HepG2 (cell line): ENCODE results near the gene NLRC5. TPM values are rescaled to one million over a fixed set of nuclear protein-coding genes. Genes with fewer than 3 reads are reported as not detected.

ENCODE experiments used
- AHR ChIP-seq: IDR thresholded peaks from 2 replicates; pipeline ENCODE4 v1.6.1; 2018; ENCODE audit warnings: missing genetic modification reagents, missing compliant biosample characterization
- ATF1 ChIP-seq: IDR thresholded peaks from 2 replicates; pipeline ENCODE4 v1.6.1; 2016; ENCODE audit warnings: mild to moderate bottlenecking, control low read depth
- EEA1 ChIP-seq: sonication (generic); formaldehyde crosslinking; IDR thresholded peaks from 2 replicates; pipeline ENCODE4 v1.5.1; 2020; ENCODE audit warnings: mild to moderate bottlenecking, missing genetic modification reagents, borderline replicate concordance
- NR1H2 ChIP-seq: sonication (generic); formaldehyde crosslinking; IDR thresholded peaks from 2 replicates; pipeline ENCODE4 v1.8.1; 2022; ENCODE audit warnings: low read depth, missing genetic modification reagents, borderline replicate concordance
- NR3C1 ChIP-seq: sonication (generic); formaldehyde crosslinking; IDR thresholded peaks from 2 replicates; pipeline ENCODE4 v1.4.0; 2020; ENCODE audit warnings: missing genetic modification reagents
- RARA ChIP-seq: IDR thresholded peaks from 2 replicates; pipeline ENCODE4 v1.6.1; 2016; ENCODE audit warnings: missing genetic modification reagents, missing compliant biosample characterization
- STAG1 ChIP-seq: sonication (generic); formaldehyde crosslinking; IDR thresholded peaks from 2 replicates; pipeline ENCODE4 v1.4.0; 2020; ENCODE audit warnings: missing genetic modification reagents
- ZFYVE20 ChIP-seq: sonication (generic); formaldehyde crosslinking; IDR thresholded peaks from 2 replicates; pipeline ENCODE4 v1.8.0; 2023; ENCODE audit warnings: low read depth, mild to moderate bottlenecking, moderate library complexity, missing genetic modification reagents, borderline replicate concordance
- ZNF180 ChIP-seq: sonication (generic); formaldehyde crosslinking; IDR thresholded peaks from 2 replicates; pipeline ENCODE4 v1.4.0; 2020; ENCODE audit warnings: low read depth, missing genetic modification reagents, borderline replicate concordance
- ZNF430 ChIP-seq: sonication (generic); formaldehyde crosslinking; IDR thresholded peaks from 2 replicates; pipeline ENCODE4 v1.9.0; 2021; ENCODE audit warnings: mild to moderate bottlenecking, missing genetic modification reagents
- ZNF510 ChIP-seq: sonication (generic); formaldehyde crosslinking; IDR thresholded peaks from 2 replicates; pipeline ENCODE4 v1.4.0; 2020; ENCODE audit warnings: low read depth, mild to moderate bottlenecking, missing genetic modification reagents
- ZNF879 ChIP-seq: sonication (generic); formaldehyde crosslinking; IDR thresholded peaks from 2 replicates; pipeline ENCODE4 v1.8.1; 2023; ENCODE audit warnings: missing genetic modification reagents
- polyA plus RNA-seq, 8 experiments: library from polyadenylated mRNA; depleted of rRNA in 3 of 8; stranded (reverse) in 7 of 8; unstranded in 1 of 8; fragments of >200 nt; fragmentation: Illumina TruSeq in 4 of 8; extraction: Trizol in 4 of 8; gene quantifications; 2 replicates each; pipeline versions ENCODE4 v1.2.1 to v1.2.3, GENCODE V29; 2011 to 2016; ENCODE audit warnings: low read depth in 4 of 8, missing spikeins in 1 of 8, mixed read lengths in 1 of 8; ENCODE audit not compliant: insufficient read depth in 1 of 8
- total RNA-seq, 5 experiments: library from RNA; depleted of rRNA; stranded (reverse); fragments of >200 nt; fragmentation: Illumina TruSeq; extraction: Trizol; gene quantifications; 2 replicates each; pipeline ENCODE4 v1.2.3, GENCODE V29; 2016; ENCODE audit warnings: low read depth in 1 of 5
- TF ChIP-seq, protein P1 (sequence below): sonication (generic); formaldehyde crosslinking; conservative IDR thresholded peaks from 2 replicates; pipeline ENCODE4 v1.5.0; 2020; ENCODE audit warnings: missing genetic modification reagents
- TF ChIP-seq, protein P2 (sequence below): sonication (generic); formaldehyde crosslinking; IDR thresholded peaks from 2 replicates; pipeline ENCODE4 v1.4.0; 2020; ENCODE audit warnings: missing genetic modification reagents
- TF ChIP-seq, protein P3 (sequence below): sonication (generic); formaldehyde crosslinking; IDR thresholded peaks from 2 replicates; pipeline ENCODE4 v1.4.0; 2020; ENCODE audit warnings: missing genetic modification reagents, mild to moderate bottlenecking, borderline replicate concordance
- TF ChIP-seq, protein P4 (sequence below): sonication (generic); formaldehyde crosslinking; IDR thresholded peaks from 2 replicates; pipeline ENCODE4 v1.4.0; 2020; ENCODE audit warnings: missing genetic modification reagents
- TF ChIP-seq, protein P5 (sequence below): sonication (generic); formaldehyde crosslinking; IDR thresholded peaks from 2 replicates; pipeline ENCODE4 v1.4.0; 2020; ENCODE audit warnings: missing genetic modification reagents, borderline replicate concordance
- TF ChIP-seq, protein P6 (sequence below): fragments of 450-650 bp; IDR thresholded peaks from 2 replicates; pipeline ENCODE4 v1.6.1; 2017
- TF ChIP-seq, protein P7 (sequence below): sonication (generic); formaldehyde crosslinking; IDR thresholded peaks from 2 replicates; pipeline ENCODE4 v1.4.0; 2020; ENCODE audit warnings: missing genetic modification reagents
- TF ChIP-seq, protein P8 (sequence below): sonication (generic); formaldehyde crosslinking; IDR thresholded peaks from 2 replicates; pipeline ENCODE4 v1.5.1; 2020; ENCODE audit warnings: missing genetic modification reagents, mild to moderate bottlenecking, borderline replicate concordance

Gene NLRC5
- total and polyA plus RNA-seq, 2 of the 13 experiments (the other 11 are each of a cell fraction or from before 2014, with no cell fraction given): 6.3 to 12.7 TPM

DNA sequence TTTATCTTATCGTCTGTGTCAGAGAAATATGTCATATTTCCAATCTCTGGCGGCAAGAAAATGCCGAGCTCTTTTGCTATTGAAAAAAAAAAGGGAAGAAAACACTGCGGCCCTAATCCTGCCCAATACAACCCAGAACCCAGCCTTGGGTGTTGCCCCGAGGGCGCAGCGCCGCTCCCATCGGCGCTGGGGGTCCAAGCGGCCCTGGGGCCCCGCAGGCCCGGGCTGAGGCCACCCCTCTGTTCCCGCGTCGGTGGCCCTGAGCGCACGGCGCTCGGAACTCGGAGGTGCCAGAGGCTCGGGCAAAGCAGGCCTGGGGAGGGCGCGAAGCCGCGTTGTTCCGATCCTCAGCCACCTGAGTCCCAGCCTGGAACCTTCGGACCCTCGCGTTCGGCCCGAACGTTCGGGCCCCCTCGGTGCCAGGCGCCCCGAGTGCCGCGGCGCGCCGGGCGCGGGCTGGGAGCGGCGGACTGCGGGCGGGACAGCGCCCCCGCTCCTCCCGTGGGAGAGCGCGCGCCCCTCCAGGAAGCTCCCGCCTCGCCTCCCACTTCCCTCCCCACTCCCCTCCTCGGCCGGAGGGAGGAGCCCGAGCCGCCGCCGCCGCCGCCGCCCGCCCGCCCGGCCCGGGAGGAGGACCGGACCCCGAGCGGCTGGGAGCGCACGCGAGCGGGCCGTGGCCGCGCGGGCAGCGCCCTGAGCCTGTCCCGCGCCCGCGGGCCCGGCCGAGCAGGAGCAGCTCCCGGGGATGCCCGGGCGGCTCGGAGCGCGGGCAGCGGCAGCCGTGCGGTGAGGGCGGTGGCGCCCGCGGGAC lies 102.8 kb downstream of the NLRC5 start, which contains the start of gene CPNE2 (continued):
- TF ChIP-seq ZFYVE20 (0 out of 2 replicates have a peak, but pooled peaks have one; percentile 44), ATF1 (CRISPR knock-in tag) (no peak), NR1H2 (no peak), STAG1 (no peak), ZNF180 (CRISPR knock-in tag) (no peak), ZNF430 (no peak), ZNF879 (CRISPR knock-in tag) (no peak), ZNF510 (no peak), RARA (CRISPR knock-in tag) (no peak), NR3C1 (CRISPR knock-in tag) (no peak), AHR (CRISPR knock-in tag) (no peak), EEA1 (CRISPR knock-in tag) (no peak)
- TF ChIP-seq, protein P1, sequence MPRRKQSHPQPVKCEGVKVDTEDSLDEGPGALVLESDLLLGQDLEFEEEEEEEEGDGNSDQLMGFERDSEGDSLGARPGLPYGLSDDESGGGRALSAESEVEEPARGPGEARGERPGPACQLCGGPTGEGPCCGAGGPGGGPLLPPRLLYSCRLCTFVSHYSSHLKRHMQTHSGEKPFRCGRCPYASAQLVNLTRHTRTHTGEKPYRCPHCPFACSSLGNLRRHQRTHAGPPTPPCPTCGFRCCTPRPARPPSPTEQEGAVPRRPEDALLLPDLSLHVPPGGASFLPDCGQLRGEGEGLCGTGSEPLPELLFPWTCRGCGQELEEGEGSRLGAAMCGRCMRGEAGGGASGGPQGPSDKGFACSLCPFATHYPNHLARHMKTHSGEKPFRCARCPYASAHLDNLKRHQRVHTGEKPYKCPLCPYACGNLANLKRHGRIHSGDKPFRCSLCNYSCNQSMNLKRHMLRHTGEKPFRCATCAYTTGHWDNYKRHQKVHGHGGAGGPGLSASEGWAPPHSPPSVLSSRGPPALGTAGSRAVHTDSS: no peak
- TF ChIP-seq, protein P2, sequence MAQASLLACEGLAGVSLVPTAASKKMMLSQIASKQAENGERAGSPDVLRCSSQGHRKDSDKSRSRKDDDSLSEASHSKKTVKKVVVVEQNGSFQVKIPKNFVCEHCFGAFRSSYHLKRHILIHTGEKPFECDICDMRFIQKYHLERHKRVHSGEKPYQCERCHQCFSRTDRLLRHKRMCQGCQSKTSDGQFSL (CRISPR knock-in tag): 0 out of 2 replicates have a peak, but pooled peaks have one; percentile 39
- TF ChIP-seq, protein P3, sequence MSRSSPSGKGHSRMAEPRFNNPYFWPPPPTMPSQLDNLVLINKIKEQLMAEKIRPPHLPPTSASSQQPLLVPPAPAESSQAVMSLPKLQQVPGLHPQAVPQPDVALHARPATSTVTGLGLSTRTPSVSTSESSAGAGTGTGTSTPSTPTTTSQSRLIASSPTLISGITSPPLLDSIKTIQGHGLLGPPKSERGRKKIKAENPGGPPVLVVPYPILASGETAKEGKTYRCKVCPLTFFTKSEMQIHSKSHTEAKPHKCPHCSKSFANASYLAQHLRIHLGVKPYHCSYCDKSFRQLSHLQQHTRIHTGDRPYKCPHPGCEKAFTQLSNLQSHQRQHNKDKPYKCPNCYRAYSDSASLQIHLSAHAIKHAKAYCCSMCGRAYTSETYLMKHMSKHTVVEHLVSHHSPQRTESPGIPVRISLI: no peak
- TF ChIP-seq, protein P4, sequence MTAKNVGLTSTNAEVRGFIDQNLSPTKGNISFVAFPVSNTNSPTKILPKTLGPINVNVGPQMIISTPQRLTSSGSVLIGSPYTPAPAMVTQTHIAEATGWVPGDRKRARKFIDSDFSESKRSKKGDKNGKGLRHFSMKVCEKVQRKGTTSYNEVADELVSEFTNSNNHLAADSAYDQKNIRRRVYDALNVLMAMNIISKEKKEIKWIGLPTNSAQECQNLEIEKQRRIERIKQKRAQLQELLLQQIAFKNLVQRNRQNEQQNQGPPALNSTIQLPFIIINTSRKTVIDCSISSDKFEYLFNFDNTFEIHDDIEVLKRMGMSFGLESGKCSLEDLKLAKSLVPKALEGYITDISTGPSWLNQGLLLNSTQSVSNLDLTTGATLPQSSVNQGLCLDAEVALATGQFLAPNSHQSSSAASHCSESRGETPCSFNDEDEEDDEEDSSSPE (CRISPR knock-in tag): no peak
- TF ChIP-seq, protein P5, sequence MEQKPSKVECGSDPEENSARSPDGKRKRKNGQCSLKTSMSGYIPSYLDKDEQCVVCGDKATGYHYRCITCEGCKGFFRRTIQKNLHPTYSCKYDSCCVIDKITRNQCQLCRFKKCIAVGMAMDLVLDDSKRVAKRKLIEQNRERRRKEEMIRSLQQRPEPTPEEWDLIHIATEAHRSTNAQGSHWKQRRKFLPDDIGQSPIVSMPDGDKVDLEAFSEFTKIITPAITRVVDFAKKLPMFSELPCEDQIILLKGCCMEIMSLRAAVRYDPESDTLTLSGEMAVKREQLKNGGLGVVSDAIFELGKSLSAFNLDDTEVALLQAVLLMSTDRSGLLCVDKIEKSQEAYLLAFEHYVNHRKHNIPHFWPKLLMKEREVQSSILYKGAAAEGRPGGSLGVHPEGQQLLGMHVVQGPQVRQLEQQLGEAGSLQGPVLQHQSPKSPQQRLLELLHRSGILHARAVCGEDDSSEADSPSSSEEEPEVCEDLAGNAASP (CRISPR knock-in tag): no peak
- TF ChIP-seq, protein P6, sequence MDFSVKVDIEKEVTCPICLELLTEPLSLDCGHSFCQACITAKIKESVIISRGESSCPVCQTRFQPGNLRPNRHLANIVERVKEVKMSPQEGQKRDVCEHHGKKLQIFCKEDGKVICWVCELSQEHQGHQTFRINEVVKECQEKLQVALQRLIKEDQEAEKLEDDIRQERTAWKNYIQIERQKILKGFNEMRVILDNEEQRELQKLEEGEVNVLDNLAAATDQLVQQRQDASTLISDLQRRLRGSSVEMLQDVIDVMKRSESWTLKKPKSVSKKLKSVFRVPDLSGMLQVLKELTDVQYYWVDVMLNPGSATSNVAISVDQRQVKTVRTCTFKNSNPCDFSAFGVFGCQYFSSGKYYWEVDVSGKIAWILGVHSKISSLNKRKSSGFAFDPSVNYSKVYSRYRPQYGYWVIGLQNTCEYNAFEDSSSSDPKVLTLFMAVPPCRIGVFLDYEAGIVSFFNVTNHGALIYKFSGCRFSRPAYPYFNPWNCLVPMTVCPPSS: no peak
- TF ChIP-seq, protein P7, sequence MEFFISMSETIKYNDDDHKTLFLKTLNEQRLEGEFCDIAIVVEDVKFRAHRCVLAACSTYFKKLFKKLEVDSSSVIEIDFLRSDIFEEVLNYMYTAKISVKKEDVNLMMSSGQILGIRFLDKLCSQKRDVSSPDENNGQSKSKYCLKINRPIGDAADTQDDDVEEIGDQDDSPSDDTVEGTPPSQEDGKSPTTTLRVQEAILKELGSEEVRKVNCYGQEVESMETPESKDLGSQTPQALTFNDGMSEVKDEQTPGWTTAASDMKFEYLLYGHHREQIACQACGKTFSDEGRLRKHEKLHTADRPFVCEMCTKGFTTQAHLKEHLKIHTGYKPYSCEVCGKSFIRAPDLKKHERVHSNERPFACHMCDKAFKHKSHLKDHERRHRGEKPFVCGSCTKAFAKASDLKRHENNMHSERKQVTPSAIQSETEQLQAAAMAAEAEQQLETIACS (CRISPR knock-in tag): no peak; the same call in 1 of the 2 replicates
- TF ChIP-seq, protein P8, sequence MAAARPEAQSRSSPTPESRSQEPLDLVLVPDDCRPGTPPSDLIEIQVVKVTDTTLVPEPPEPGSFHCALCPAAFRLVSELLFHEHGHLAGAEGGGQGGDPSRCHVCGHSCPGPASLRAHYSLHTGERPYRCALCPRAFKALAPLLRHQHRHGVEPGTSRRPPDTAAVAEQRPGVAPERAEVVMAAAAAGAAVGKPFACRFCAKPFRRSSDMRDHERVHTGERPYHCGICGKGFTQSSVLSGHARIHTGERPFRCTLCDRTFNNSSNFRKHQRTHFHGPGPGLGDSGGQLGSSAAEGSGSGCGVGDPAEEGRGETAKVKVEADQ: no peak
